ENCODE measurements around the gene ESYT1. TPM values are rescaled to one million over a fixed set of nuclear protein-coding genes. Genes with fewer than 3 reads are reported as not detected.

The ESYT1 gene
- total RNA-seq, 2 donors from 2014 or later: 113 to 120 TPM

DNA sequence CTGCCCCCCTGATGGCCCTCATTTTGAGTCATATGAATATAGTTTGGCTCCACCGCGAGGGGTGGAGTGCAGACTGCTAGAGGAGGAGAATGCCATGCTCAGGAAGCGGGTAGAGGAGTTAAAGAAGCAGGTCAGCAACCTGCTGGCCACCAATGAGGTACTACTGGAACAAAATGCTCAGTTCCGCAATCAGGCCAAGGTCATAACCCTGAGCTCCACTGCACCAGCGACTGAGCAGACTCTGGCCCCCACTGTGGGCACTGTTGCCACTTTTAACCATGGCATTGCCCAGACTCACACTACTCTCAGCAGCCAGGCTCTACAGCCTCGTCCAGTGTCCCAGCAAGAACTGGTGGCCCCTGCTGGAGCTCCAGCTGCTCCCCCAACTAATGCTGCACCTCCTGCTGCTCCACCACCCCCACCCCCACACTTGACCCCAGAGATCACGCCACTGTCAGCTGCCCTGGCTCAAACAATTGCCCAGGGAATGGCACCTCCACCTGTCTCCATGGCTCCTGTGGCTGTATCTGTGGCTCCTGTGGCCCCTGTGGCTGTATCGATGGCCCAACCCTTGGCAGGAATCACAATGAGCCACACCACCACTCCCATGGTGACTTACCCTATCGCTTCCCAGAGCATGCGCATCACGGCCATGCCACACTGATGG is 6.7 kb upstream of the ESYT1 start:
- no peak for DNase-seq (ENCODE audit: low spot score)
- intact Hi-C loops (cut with DNase I): no loop called here

DNA sequence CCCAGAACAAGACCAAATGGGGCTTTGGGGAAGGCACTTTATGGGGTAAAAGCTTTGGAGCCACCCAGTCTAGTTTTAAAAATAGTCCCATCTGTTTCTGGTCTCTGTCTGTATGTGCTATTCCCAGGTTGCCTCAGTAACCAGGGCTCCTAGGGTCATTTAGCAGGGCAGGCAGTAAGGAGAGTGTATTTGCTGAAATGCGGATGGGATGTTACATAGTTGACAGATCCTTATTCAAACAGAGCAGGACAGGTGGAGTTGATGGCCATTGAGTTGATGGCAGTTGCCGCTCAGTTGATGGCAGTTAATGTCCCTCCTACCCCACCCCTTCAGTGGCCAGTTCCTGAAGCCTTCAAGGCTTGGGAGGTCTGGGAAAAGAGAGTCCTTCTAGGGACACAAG is 5.4 kb upstream of the ESYT1 start:
- intact Hi-C loops (cut with DNase I): no loop called here
- no peak for DNase-seq (ENCODE audit: low spot score)

DNA sequence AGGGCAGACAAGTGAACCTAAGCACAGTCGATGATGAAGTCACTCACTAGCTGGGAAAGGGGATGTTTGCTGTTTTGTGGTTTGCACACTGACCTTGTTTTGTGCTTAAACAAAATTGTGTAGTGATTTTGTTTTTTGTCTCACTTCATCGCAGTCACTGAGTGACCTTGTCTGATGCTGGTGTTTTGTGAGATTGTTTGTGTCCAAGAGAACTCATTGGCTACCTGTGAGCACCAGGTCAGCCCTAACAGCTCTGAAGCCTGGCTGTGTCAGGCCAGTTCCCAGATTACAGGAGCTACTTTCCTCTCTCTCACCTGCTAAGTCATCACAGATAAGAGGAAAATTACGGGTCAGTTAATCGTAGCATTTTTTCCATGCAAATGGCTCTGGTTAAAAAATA is 3.9 kb upstream of the ESYT1 start:
- no peak for DNase-seq (ENCODE audit: low spot score)
- intact Hi-C loops (cut with DNase I): loop anchor here in 1 of 2 donors (2.0 kb wide), 1 partner anchor 35 kb away; the partner anchor contains the start of gene MYL6

DNA sequence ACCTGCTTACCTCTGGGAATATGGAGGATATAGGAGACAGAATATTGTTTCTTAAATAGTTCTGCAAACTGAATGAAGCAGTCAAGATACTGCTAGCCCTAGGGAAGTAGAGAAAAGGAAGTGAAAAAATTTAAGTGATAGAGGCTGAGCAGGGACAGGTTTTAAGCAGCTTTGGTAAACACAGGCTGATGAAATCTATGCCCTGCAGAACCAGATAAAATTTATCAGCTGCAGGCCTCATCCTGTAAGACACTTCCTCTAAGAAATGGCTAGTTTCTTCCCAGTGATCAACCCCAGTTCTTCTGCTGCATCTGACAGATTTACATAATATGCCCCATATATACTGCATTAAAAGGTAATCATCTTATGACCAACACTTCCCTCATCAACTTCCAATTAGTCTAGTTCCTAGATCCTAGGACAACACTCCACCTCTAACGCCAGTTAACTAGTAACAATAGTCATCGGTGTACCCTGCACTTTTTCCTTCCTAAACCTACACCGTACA is 1.3 kb upstream of the ESYT1 start:
- intact Hi-C loops (cut with DNase I): no loop called here
- DNase-seq (ENCODE audit: low spot score): no peak

DNA sequence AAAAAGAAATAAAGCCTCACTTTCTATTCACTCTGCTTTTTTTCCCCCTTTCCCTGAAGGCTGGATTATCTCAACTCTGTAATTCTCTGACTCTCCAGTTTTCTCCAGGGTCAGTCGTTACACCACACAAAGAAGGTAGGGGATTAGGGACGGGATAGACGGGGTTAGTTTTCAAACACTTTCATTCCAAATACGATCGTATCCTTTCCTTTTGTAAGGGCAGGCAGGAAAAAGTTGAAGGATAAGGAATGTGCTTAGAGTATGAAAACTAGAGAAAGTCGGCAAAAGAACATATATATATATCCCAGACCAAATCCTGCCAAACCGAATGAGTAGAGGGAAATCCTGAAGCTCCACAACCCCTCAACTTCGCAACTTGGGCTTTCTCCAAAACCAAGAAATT is 581 bp upstream of the ESYT1 start:
- DNase-seq (ENCODE audit: low spot score): no peak
- intact Hi-C loops (cut with DNase I): no loop called here

DNA sequence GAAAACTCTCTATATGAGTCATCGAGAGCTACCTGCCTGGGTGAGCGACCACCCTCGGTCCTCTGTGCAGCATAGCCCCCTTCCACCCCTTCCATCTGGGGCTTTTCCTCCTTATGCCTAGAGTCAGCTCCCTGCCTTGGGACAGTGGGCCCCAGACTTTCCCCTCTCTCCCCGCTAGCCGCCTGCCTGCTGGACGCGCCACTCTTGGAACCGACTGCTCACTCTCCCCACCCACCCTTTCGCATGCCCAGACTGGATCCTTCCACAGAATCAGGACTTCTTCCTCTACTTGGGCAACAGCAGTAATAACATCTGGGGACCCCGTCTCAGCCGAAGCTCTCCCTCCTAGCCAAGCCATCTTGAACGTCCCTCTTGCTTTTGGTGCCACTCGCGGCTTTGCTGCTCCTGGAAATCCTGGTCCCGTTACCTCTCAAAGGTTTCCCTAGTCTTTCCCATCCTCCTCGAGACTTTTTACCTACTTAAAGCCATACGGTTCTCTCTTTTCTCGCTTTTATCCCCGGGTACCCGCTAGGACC is 671 bp downstream of the ESYT1 start:
- no peak for DNase-seq (ENCODE audit: low spot score)

DNA sequence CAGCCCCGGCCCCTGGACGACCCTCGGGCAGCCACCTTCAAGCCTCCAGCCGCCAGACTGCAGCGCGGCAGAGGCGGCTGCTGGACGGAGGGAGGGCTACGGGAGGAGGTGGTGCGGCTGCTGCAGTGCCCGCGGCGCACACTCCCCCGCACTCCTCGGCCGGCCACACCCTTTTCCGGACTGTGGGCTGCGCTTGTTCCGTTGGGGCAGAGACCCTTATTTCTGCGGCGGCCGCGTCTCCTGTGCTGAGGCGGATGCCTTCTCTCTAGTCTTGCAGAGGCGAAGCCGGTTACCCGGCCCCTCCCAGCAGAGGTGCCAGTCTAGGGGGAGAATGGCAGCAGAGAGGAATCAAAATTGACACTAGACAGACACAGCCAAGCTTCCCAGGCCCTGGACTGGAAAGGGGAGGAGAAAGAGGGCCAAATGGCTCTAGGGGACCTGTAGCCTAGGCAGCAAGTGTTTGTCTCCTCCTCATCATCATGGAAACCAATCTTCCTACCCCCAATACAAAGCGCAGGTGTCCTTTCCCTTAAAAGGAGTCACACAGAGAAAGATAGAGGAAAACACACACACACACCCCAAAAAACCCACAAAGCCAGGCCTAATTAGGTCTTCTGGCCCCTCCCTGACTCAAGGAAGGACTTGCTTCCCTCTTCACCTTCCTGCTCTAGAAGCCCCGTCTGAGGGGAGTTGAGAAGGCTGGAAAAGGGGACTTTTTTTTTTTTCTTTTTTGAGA is 1.3 kb downstream of the ESYT1 start:
- peak; percentile 92 for DNase-seq (ENCODE audit: low spot score)
- intact Hi-C loops (cut with DNase I): no loop called here

More for the DNA sequence above, 671 bp downstream of the ESYT1 start:
- intact Hi-C loops (cut with DNase I): no loop called here

DNA sequence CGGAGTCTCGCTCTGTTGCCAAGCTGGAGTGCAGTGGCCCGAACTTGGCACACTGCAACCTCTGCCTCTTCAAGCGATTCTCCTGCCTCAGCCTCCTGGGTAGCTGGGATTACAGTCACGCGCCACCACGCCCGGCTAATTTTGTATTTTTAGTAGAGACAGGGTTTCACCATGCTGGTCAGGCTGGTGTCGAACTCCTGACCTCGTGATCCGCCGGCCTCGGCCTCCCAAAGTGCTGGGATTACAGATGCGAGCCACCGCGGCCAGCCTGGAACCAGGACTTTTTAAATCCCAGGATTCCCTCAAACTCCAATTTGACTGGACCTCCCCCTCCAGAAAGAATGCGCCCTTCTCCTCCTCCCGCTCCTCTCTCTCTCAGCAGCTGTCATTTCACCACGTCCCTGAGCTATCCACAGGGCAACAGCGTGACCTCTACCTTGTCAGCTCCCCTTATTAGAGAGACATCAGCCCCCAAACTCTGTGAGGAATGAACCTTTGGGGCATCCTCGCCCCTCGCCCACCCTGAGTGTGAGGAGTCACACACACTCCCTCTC is 2.0 kb downstream of the ESYT1 start:
- intact Hi-C loops (cut with DNase I): no loop called here
- no peak for DNase-seq (ENCODE audit: low spot score)

DNA sequence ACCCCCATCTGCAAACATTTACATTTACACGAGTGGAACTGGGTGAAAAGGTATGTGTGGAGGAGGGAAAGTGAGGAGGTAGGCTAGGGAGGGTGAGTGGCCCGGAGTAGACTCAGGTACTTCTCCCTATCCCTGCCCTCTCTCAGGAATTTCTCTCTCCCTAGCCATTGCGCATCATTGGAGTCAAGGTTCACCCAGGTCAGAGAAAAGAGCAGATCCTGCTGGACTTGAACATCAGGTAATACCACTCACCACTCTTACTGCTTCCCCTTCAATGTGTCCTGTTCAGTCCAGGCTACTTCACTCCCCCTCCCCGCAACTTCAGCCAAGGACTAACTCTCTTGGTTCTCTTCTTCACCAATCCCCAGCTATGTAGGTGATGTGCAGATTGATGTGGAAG is 2.8 kb downstream of the ESYT1 start:
- intact Hi-C loops (cut with DNase I): no loop called here
- no peak for DNase-seq (ENCODE audit: low spot score)

DNA sequence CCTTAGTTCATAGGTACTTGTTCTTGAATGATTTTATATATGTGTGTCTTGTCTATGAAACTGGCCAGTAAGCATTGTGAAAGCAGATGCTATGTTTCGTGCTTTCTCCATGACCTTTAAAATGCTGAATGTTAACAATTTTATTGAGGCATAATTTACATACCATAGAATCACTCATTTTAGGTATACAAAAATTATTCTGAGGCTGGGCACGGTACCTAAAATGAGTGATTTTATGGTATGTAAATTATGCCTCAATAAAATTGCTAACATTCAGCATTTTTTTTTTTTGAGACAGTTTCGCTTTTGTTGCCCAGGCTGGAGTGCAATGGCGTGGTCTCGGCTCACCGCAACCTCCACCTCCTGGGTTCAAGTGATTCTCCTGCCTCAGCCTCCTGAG is 6.8 kb downstream of the ESYT1 start:
- DNase-seq (ENCODE audit: low spot score): no peak
- intact Hi-C loops (cut with DNase I): no loop called here

DNA sequence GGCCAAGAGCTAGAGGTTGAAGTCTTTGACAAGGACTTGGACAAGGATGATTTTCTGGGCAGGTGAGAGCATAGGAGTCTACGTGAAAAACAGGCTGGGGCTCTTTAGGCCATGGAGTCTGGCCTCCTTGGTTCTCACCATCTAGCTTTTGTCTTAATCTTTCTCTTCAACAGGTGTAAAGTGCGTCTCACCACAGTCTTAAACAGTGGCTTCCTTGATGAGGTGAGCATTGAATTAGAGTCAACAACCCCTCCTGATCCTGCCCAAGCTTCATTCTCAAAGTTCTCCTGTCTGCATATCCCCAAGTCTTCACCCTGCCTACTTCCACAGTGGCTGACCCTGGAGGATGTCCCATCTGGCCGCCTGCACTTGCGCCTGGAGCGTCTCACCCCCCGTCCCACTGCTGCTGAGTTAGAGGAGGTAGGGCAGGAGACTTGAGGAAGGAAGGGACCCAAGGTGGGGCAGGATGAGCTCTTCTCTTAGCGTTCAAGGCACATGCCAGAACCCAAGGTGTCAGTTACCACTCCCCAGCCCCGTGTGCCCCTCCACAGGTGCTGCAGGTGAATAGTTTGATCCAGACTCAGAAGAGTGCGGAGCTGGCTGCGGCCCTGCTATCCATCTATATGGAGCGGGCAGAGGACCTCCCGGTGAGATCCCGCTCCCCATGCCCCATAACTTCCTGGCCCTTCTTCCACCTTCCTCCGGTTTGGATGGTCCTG is 9.9 kb downstream of the ESYT1 start:
- intact Hi-C loops (cut with DNase I): no loop called here

DNA sequence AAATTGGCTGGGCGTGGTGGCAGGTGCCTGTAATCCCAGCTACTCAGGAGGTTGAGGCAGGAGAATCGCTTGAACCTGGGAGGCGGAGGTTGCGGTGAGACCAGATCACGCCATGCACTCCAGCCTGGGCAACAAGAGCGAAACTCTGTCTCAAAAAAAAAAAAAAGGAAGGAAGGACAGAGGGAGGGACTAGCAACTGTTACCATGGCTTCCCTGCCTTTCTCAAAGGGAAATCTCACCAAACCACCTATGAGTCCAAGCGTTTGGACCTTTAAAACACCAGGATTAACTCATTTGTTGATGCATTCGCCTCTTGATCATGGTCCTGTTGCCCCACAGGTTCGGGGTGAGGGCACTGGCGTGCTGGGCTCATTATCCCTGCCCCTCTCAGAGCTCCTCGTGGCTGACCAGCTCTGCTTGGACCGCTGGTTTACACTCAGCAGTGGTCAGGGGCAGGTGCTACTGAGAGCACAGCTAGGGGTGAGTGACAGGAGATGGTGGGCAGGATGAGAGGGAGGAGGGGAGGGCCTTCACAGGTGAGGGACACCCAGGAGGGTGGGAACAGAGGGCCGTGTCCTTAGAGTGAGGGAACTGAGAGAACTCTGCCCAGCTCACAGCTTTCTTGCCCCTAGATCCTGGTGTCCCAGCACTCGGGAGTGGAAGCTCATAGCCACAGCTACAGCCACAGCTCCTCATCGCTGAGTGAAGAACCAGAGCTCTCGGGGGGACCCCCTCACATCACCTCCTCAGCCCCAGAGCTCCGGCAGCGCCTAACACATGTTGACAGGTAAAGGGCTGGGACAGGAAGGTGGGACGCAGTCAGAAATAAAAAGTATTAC is 14.1 kb downstream of the ESYT1 start:
- intact Hi-C loops (cut with DNase I): no loop called here

More for the DNA sequence above, 9.9 kb downstream of the ESYT1 start:
- peak; percentile 65 for DNase-seq (ENCODE audit: low spot score)

DNA sequence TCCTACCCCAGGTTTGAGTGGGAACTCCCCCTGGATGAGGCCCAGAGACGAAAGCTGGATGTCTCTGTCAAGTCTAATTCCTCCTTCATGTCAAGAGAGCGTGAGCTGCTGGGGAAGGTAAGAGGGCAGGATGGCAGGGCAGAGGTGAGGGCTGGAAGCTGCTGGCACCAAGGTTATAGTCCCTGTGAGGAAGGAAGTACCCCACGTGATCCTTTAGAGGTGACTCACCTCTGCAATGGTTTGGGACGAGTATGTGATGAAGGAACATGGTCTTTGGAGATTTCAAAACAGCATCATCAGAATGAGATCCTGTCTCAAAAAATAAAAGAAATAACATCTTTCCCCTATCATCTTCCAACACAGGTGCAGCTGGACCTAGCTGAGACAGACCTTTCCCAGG is 15.2 kb downstream of the ESYT1 start:
- intact Hi-C loops (cut with DNase I): no loop called here
- DNase-seq (ENCODE audit: low spot score): no peak

More for the DNA sequence above, 14.1 kb downstream of the ESYT1 start:
- no peak for DNase-seq (ENCODE audit: low spot score)

DNA sequence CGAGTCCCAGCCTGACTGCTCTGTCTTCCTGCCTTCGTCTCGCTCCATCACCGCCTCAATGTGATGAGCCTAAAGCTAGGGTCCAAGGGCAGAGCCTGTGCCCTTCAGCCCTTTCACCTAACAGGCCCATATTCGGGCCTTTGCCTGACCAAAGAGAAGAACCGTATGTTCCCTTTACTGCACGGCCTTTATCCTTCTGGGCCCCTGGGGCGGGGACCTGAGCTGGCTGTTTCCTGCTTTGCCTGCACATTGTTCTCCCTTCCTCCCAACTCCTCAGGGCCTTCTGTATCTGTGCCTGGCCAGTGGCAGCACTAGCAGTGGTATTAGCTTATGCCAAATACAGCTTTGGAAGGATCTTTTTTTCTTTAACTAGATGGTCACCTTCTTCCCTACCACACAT is 15.8 kb downstream of the ESYT1 start:
- intact Hi-C loops (cut with DNase I): no loop called here
- DNase-seq (ENCODE audit: low spot score): no peak

DNA sequence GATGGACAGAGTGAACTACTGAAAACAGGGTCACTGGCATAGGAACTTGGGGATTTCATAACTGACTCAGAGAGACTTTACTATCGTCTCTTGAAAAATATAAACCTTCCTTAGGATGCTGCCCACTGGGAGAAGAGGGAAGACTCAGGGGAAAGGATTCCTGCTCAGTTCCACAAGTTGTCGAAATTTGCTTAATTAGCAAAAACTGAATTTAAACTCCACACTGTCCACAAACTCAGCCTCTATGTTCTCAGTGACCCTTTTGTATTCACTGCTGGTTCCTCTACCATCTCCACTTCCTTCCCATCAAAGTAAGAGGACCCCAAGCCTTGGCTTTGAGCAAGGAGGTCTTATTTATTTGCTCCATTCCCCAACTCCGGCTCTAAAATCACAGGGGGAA is 17.1 kb downstream of the ESYT1 start:
- no peak for DNase-seq (ENCODE audit: low spot score)
- intact Hi-C loops (cut with DNase I): no loop called here

DNA sequence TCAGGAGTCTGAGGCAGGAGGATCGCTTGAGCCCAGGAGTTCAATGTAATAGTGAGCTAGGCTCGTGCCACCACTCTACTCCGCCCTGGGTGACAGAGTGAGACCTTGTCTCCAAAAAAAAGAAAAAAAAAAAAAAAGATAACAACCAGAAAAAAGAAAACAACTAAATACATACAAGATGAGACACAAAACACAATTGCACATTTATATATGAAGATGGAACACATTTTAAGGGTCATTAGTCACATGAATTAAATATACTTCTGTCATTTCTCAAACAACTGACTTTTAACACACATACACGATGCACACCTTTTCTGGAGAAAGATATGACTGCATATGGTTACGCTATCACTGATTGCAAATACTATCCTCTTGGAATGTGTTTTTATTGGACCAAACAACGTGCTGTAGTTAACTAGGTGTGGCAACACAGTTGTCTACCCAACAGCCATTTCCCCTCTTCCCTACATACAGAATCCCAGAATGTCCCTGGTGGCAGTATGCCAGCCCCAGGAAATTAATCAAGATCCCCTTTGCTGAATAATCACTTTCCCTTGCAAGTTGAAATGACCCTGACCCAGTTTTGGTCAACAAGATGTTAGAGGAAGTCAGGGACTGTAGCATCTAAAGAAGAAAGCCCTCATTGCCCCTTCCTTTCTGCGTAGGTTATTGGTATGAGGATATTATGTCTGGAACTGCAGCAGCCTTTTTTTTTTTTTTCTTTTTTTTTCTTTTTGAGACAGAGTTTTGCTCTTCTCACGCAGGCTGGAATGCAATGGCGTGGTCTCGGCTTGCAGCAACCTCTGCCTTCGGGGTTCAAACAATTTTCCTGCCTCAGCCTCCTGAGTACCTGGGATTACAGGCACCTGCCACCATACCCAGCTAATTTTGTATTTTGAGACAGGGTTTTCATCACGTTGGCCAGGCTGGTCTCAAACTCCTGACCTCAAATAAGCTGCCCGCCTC is 18.7 kb downstream of the ESYT1 start:
- intact Hi-C loops (cut with DNase I): no loop called here
- no peak for DNase-seq (ENCODE audit: low spot score)

DNA sequence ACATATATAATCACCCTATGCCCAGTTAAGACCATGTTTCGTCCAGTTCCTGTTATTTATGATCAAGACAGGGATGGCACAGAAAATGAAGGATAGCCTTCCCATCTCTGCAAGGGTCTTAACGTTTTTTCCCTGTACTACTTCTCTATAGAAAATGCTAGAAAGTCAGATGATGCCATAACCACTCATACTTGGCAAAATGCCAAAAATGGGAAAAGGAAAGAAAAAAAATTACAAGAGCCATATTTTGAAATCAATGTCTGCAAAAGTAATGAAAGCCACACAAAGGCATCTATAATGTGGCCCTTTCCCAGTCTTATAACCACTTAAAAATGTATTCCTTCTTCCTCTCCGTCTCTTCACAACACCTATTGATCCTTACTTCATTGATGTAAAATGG is 22.5 kb downstream of the ESYT1 start:
- intact Hi-C loops (cut with DNase I): no loop called here
- no peak for DNase-seq (ENCODE audit: low spot score)

DNA sequence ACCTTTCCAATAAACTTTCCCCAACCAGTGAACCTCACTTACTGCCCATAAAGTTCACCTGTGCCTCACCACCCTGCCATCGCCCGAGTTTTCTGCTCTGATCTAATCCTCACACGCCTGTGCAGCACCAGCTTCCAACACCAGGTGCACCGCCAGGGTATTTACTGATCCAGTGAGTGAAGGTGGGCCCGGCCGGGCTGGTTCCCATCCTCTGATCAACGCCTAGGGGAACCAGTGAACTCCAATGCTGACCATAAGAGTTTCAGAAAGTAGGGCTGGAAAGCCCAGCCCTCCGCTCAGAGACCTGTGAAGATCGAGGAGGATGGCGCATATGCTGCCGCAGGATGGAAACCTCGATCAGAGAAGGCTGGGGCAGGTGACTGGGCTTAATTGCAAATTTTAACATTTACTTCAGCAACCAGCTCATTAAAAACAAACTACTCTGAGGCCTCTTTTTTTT is 23.6 kb downstream of the ESYT1 start:
- intact Hi-C loops (cut with DNase I): no loop called here
- DNase-seq (ENCODE audit: low spot score): no peak

Measured in posterior vena cava (tissue), 2 donors.